HepG2 (cell line): ENCODE results near the gene TLX1.

ENCODE experiments used
- KDM1A ChIP-seq: IDR thresholded peaks from 2 replicates; pipeline ENCODE4 v1.6.1; 2016; ENCODE audit warnings: missing compliant biosample characterization
- MEIS2 ChIP-seq: sonication (generic); formaldehyde crosslinking; IDR thresholded peaks from 2 replicates; pipeline ENCODE4 v1.9.0; 2021; ENCODE audit warnings: mild to moderate bottlenecking, missing genetic modification reagents
- SMC3 ChIP-seq: IDR thresholded peaks from 2 replicates; pipeline ENCODE4 v1.6.1; 2011; ENCODE audit warnings: low read length, improper control_type of control experiment
- TF ChIP-seq, protein P1 (sequence below): sonication (generic); formaldehyde crosslinking; IDR thresholded peaks from 2 replicates; pipeline ENCODE4 v1.5.0; 2020; ENCODE audit warnings: mild to moderate bottlenecking, missing genetic modification reagents

DNA sequence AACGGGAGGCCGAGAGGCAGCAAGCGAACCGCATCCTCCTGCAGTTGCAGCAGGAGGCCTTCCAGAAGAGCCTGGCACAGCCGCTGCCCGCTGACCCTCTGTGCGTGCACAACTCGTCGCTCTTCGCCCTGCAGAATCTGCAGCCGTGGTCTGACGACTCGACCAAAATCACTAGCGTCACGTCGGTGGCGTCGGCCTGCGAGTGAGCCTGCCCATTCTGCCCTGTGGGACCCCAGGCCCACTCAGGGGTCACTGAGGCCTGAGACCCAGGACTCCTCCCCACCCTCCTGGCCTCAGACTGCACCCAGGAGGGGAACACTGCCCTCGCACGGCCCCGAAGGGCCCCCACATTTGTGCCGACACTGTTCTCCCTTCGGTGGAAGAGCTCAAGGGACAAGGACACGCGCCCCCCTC is 5.6 kb downstream of the TLX1 start:
- no peak for TF ChIP-seq SMC3
- no peak for TF ChIP-seq MEIS2 (CRISPR knock-in tag)
- TF ChIP-seq, protein P1, sequence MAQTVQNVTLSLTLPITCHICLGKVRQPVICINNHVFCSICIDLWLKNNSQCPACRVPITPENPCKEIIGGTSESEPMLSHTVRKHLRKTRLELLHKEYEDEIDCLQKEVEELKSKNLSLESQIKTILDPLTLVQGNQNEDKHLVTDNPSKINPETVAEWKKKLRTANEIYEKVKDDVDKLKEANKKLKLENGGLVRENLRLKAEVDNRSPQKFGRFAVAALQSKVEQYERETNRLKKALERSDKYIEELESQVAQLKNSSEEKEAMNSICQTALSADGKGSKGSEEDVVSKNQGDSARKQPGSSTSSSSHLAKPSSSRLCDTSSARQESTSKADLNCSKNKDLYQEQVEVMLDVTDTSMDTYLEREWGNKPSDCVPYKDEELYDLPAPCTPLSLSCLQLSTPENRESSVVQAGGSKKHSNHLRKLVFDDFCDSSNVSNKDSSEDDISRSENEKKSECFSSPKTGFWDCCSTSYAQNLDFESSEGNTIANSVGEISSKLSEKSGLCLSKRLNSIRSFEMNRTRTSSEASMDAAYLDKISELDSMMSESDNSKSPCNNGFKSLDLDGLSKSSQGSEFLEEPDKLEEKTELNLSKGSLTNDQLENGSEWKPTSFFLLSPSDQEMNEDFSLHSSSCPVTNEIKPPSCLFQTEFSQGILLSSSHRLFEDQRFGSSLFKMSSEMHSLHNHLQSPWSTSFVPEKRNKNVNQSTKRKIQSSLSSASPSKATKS, result no peak
- TF ChIP-seq KDM1A (CRISPR knock-in tag), result no peak
